Lower leg skin (tissue), 4 donors: Measurements from ENCODE around the gene TAB3. TPM values are rescaled to one million over a fixed set of nuclear protein-coding genes. Genes with fewer than 3 reads are reported as not detected.

Experiments
- DNase-seq, 2 donors: peaks; one replicate each; pipeline ENCODE4 v3.0.0-alpha.2; 2019; ENCODE audit warnings: low spot score in 2 of 2
- H3K4me3 ChIP-seq: fragments of 200-600 bp; sonication (generic); 2 replicates; pipeline ENCODE4 v1.5.1; 2017; ENCODE audit warnings: mild to moderate bottlenecking, low read depth; ENCODE audit not compliant: poor library complexity, severe bottlenecking
- POLR2A ChIP-seq, 2 donors: fragments of 450-650 bp; IDR thresholded peaks; one replicate each; pipeline ENCODE4 v1.6.1; 2016 to 2017; ENCODE audit warnings: antibody characterized with exemption in 2 of 2, mild to moderate bottlenecking in 1 of 2, moderate library complexity in 1 of 2
- WGBS, 2 donors: methylation state at CpG; one replicate each; pipeline ENCODE4 v1.1.5; 2018; 5-methylcytosine and 5-hydroxymethylcytosine counted together
- intact Hi-C: fragments of 100-400 bp; cut with DNase I; formaldehyde crosslinking; loops from one replicate; pipeline ENCODE4 v1.15.0; 2023; ENCODE audit warnings: low total_unique reads
- total RNA-seq, 4 donors: library from RNA; depleted of rRNA; stranded (reverse); fragments of >200 nt; gene quantifications; one replicate each; pipeline ENCODE4 v1.1.0, GENCODE V29; 2016
- TF ChIP-seq, protein P1 (sequence below), 3 donors: fragments of 450-650 bp; IDR thresholded peaks; one replicate each; pipeline ENCODE4 v1.5.1; 2016; ENCODE audit warnings: antibody characterized with exemption in 3 of 3, mild to moderate bottlenecking in 3 of 3, moderate library complexity in 2 of 3

The TAB3 gene
- total RNA-seq, 4 donors from 2014 or later, result 33.6 to 42.5 (median 39.3) TPM

DNA sequence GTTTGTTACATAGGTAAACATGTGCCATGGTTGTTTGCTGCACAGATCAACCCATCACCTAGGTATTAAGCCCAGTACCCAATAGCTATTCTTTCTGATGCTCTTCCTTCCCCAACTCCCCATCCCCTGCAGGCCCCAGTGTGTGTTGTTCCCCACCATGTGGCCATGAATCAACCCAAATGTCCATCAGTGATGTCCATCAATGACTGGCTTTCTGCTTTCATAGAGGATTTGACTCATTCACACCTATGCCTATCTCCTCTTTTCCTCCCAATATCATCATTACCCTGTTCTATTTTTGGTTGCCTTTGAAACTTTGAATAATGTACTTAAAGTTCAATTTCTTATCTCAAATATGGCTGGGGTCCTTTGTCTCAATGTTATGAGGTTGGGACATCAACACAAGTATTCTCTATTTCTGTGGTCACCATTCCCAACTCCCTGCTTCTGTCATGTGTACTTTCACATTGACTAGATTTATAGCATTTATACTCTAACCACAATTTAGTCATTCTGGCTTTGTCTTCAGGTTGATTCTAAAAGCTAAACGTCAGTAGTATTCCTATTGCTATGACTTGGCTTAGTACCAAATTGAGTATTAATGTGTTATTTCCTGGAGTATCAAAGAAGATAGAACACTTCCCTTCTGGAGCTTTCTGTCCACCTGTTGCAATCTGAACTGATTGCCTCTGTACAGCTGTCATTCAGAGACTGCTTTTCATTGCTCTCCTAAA, 107.2 kb downstream of the TAB3 start:
- no peak for DNase-seq
- WGBS, 2 donors, result 17 to 18% methylated on average over 1 of the region's 1 CpG
- TF ChIP-seq POLR2A (IDR thresholded peaks at IDR 0.05), result no peak
- TF ChIP-seq, protein P1, sequence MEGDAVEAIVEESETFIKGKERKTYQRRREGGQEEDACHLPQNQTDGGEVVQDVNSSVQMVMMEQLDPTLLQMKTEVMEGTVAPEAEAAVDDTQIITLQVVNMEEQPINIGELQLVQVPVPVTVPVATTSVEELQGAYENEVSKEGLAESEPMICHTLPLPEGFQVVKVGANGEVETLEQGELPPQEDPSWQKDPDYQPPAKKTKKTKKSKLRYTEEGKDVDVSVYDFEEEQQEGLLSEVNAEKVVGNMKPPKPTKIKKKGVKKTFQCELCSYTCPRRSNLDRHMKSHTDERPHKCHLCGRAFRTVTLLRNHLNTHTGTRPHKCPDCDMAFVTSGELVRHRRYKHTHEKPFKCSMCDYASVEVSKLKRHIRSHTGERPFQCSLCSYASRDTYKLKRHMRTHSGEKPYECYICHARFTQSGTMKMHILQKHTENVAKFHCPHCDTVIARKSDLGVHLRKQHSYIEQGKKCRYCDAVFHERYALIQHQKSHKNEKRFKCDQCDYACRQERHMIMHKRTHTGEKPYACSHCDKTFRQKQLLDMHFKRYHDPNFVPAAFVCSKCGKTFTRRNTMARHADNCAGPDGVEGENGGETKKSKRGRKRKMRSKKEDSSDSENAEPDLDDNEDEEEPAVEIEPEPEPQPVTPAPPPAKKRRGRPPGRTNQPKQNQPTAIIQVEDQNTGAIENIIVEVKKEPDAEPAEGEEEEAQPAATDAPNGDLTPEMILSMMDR (IDR thresholded peaks at IDR 0.05), result no peak
- intact Hi-C loops, result no loop called here
- no peak overlapping the region for H3K4me3 ChIP-seq

DNA sequence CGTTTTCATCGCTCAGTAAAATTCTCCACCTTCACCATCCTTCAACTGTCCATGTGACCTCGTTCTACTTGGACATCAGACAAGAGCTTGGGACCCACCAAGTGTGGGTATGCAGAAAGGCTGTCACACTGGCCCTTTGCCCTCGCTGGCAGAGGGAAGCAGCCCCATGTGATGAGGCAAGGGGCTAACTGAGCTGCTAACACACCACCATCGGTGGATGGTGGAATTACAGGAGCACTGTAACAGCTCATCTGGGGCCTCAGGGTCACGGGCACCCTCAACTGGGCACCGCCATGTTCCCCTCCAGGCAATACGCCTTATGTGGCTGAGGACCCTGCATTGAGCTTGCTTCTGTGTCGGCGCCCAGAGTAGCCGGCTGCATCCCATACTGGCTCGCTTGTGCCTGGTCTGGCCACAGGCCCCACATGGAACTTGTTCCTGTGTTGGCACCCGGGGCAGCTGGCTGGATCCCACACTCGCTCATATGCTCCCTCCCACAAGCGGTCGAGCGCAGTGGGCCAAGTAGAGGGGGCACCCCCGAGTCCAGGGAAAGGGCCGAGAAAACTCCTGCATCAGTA, 109.5 kb downstream of the TAB3 start:
- DNase-seq, result no peak
- intact Hi-C loops, result no loop called here
- no peak for TF ChIP-seq POLR2A (IDR thresholded peaks at IDR 0.05)
- TF ChIP-seq, protein P1 (IDR thresholded peaks at IDR 0.05), result no peak
- 87 to 97% methylated on average over 13 to 19 of the region's 19 CpGs for WGBS, 2 donors
- no peak overlapping the region for H3K4me3 ChIP-seq

DNA sequence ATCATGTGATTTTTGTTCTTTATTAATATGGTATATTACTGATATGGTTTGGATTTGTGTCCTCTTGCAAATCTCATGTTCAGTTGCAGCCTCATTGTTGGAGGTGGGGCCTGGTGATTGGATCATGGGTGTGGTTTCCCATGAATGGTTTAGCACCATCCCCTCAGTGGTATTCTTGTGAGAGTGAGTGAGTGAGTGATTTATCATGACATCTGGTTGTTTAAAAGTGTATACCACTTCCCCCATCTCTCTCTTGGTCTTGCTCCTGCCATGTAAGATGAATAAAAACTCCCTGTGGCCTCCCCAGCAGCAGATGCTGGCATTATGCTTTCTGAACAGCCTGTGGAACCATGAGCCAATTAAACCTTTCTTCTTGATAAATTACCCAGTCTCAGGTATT, 111.5 kb downstream of the TAB3 start:
- no peak overlapping the region for H3K4me3 ChIP-seq
- DNase-seq, result no peak
- intact Hi-C loops, result no loop called here
- TF ChIP-seq POLR2A (IDR thresholded peaks at IDR 0.05), result no peak
- TF ChIP-seq, protein P1 (IDR thresholded peaks at IDR 0.05), result no peak

Other genes starting within 250 kb of the TAB3 start
- gene GK, start 235.8 kb downstream of the TAB3 start, total RNA-seq, result 10 to 100 TPM in 1 of 4 donors, 1 to 10 TPM in 3; 2.8 to 10.6 (median 6.4) TPM
- not detected for gene FTHL17, start 182.8 kb upstream of the TAB3 start, total RNA-seq